ENCODE results near the gene ARHGAP22. TPM values are rescaled to one million over a fixed set of nuclear protein-coding genes. Genes with fewer than 3 reads are reported as not detected.
A peak's percentile ranks its signal among the peaks of the same experiment; 100 is the strongest.

Gene ARHGAP22
- polyA plus RNA-seq, 5 donors, result 1.3 to 3.1 (median 2.5) TPM

- no peak for DNase-seq
Measured at GRCh38 chr10:48464871-48465736, 139.8 kb downstream of the ARHGAP22 start.

- DNase-seq, result no peak
Measured at GRCh38 chr10:48464121-48464870, 140.6 kb downstream of the ARHGAP22 start.

GRCh38 chr10:48463318-48464003, 141.4 kb downstream of the ARHGAP22 start:
- peak; percentile 32 to 52 for DNase-seq

GRCh38 chr10:48462482-48463020, 142.3 kb downstream of the ARHGAP22 start:
- no peak for DNase-seq

- DNase-seq, result no peak
Measured at GRCh38 chr10:48461623-48462481, 143.0 kb downstream of the ARHGAP22 start.

GRCh38 chr10:48460182-48460581, 144.7 kb downstream of the ARHGAP22 start:
- DNase-seq, result no peak

GRCh38 chr10:48459270-48460150, 145.4 kb downstream of the ARHGAP22 start:
- DNase-seq, result no peak

GRCh38 chr10:48458662-48459048, 146.2 kb downstream of the ARHGAP22 start:
- no peak for DNase-seq

- no peak for DNase-seq
Measured at GRCh38 chr10:48457949-48458661, 146.8 kb downstream of the ARHGAP22 start.

- DNase-seq, result no peak
Measured at GRCh38 chr10:48456808-48457761, 147.8 kb downstream of the ARHGAP22 start.

GRCh38 chr10:48456361-48456804, 148.5 kb downstream of the ARHGAP22 start:
- peak; percentile 68 to 71 for DNase-seq

- no peak for DNase-seq
Measured at GRCh38 chr10:48455392-48456151, 149.3 kb downstream of the ARHGAP22 start.

GRCh38 chr10:48455055-48455391, 149.8 kb downstream of the ARHGAP22 start:
- DNase-seq, result no peak

- no peak for DNase-seq
Measured at GRCh38 chr10:48454302-48455054, 150.4 kb downstream of the ARHGAP22 start.

GRCh38 chr10:48453451-48454301, 151.2 kb downstream of the ARHGAP22 start:
- no peak for DNase-seq

Data from right lung (tissue), 5 donors.